ENCODE measurements around the gene ABCC4. TPM values are rescaled to one million over a fixed set of nuclear protein-coding genes. Genes with fewer than 3 reads are reported as not detected.

ABCC4 gene
- total and polyA plus RNA-seq, 10 donors: 1.4 to 21.0 (median 13.3) TPM

DNA sequence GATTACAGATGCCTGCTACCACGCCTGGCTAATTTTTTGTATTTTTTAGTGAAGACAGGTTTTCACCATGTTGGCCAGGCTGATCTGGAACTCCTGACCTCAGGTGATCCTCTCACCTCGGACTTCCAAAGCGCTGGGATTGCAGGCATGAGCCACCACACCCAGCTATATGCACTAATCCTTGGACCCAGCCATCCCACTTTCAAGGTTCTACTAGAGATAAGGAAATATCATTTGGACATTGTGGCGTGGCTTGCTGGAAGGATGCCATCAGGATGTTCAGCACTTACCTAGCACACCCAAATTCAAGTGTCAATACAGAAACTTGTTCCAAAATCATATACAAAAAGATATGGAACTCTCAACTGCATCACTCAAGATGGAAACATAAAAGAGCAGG is 136.4 kb downstream of the ABCC4 start:
- H3K27ac ChIP-seq: no peak overlapping the region
- no peaks in the 10 kb centered on the region for H3K9me3 ChIP-seq
- H3K27me3 ChIP-seq (replicated peaks in 1 of 7): no peaks in the 10 kb centered on the region
- no peak for DNase-seq
- TF ChIP-seq POLR2A (IDR thresholded peaks at IDR 0.05): no peak
- TF ChIP-seq POLR2AphosphoS5 (IDR thresholded peaks at IDR 0.05): no peak
- TF ChIP-seq, protein P1, sequence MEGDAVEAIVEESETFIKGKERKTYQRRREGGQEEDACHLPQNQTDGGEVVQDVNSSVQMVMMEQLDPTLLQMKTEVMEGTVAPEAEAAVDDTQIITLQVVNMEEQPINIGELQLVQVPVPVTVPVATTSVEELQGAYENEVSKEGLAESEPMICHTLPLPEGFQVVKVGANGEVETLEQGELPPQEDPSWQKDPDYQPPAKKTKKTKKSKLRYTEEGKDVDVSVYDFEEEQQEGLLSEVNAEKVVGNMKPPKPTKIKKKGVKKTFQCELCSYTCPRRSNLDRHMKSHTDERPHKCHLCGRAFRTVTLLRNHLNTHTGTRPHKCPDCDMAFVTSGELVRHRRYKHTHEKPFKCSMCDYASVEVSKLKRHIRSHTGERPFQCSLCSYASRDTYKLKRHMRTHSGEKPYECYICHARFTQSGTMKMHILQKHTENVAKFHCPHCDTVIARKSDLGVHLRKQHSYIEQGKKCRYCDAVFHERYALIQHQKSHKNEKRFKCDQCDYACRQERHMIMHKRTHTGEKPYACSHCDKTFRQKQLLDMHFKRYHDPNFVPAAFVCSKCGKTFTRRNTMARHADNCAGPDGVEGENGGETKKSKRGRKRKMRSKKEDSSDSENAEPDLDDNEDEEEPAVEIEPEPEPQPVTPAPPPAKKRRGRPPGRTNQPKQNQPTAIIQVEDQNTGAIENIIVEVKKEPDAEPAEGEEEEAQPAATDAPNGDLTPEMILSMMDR (IDR thresholded peaks at IDR 0.05 in 8 of 11, conservative IDR thresholded peaks at IDR 0.05 in 3 of 11): no peak
- WGBS, 5 donors: 79 to 88% (median 86%) methylated on average over 4 of the region's 4 CpGs
- no peaks in the 10 kb centered on the region for H3K4me1 ChIP-seq
- H3K36me3 ChIP-seq: peaks cover 0 to 87% (median 12%) of the 10 kb centered on the region in 6 donors
- intact Hi-C loops (cut with DNase I; ENCODE audit: low total_unique reads): no loop called here
- no peak overlapping the region for H3K4me3 ChIP-seq

DNA sequence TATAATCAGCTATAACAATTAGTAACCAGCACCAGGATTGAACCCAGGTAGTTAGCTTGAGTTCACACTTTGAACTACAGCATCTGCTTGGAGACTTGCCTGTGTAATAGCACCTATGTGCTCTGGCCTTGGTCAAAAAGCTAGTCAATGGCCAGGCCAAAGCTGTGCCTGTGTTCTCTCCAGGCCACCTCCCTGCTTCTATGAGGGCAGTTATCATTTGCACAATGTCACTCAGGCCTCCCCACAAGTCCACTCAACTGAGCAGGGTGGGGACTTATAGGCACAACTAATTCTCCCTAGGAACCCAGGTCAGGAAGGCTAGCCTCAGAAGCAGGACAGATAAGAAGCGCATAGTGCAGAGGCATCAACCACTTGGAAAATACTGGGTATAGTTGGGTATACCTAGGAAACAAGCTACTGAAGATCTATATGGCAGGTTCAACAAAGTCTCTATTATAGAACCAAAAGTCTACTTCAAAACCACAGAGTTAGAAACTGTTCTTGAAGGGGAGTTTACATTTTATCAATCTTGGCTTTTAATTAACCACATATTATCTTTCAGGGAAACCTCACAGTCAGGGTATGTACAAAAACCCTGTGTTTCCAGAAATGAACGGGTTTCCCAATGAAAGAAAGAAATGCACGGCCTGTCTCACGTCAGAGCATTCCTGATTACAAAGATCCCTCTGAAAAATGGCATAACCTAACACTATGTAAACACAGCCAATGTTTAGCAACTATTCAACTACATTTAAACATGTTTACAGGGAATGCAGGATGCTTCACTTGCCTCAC is 140.9 kb downstream of the ABCC4 start:
- H3K9me3 ChIP-seq: no peaks in the 10 kb centered on the region
- no peak overlapping the region for H3K4me3 ChIP-seq
- 85 to 90% (median 88%) methylated on average over 4 of the region's 4 CpGs for WGBS, 5 donors
- no peaks in the 10 kb centered on the region for H3K4me1 ChIP-seq
- no peak for TF ChIP-seq POLR2A (IDR thresholded peaks at IDR 0.05)
- TF ChIP-seq, protein P1 (IDR thresholded peaks at IDR 0.05 in 8 of 11, conservative IDR thresholded peaks at IDR 0.05 in 3 of 11): no peak
- TF ChIP-seq POLR2AphosphoS5 (IDR thresholded peaks at IDR 0.05): no peak
- H3K27me3 ChIP-seq (replicated peaks in 1 of 7): no peaks in the 10 kb centered on the region
- no peak for DNase-seq
- intact Hi-C loops (cut with DNase I; ENCODE audit: low total_unique reads): no loop called here
- H3K36me3 ChIP-seq: peaks cover 0 to 69% (median 6%) of the 10 kb centered on the region in 6 donors
- H3K27ac ChIP-seq: no peak overlapping the region

DNA sequence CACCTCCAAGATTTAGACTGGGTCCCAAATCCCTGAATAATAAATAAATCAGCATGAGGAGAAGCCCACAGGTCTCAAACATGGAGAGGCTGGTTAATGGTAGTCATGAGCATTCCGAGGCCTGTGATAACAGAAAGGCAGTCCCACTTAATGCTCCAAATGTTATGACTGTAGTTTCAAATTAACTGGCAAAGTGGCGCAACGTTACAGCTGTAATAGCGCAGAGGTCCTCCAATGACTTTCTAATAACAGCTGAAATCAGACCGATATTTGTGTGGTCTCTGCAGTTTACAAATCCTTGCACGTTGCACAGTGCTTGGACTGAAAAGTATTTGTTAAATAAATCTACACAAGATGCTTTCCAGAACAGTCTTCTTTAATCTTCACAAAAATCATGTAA is 141.8 kb downstream of the ABCC4 start:
- Histone ChIP-seq H3K9me3 (no peaks in the 10 kb centered on the region), H3K27ac (no peak overlapping the region), H3K36me3 (peaks cover 0 to 60% (median 6%) of the 10 kb centered on the region in 6 donors), H3K4me1 (no peaks in the 10 kb centered on the region), H3K27me3 (replicated peaks in 1 of 7) (no peaks in the 10 kb centered on the region), H3K4me3 (no peak overlapping the region)
- WGBS, 5 donors: 94 to 99% (median 97%) methylated on average over 6 of the region's 6 CpGs
- no peak for DNase-seq
- intact Hi-C loops (cut with DNase I; ENCODE audit: low total_unique reads): no loop called here
- TF ChIP-seq POLR2A (IDR thresholded peaks at IDR 0.05) (no peak), POLR2AphosphoS5 (IDR thresholded peaks at IDR 0.05) (no peak)
- TF ChIP-seq, protein P1 (IDR thresholded peaks at IDR 0.05 in 8 of 11, conservative IDR thresholded peaks at IDR 0.05 in 3 of 11): no peak

DNA sequence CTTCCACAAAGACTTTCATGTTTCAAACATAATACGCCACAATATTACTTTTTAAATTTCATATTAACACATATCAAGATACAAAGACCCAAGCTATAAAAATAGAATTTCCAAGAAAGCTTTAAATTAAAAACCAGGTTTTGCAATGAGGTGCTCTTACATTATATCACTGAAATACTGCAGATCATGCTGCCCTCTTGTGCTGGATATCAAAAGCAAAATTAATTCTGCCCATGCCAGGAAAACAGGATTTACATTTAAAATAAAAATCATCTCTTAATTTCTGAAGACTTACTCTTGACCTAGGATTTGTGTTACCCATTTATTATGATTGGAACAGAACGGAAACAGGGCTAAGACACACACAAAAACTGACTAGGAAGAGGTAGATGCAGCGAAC is 145.0 kb downstream of the ABCC4 start:
- Histone ChIP-seq H3K27me3 (replicated peaks in 1 of 7) (no peaks in the 10 kb centered on the region), H3K36me3 (peaks cover 0 to 32% (median 2%) of the 10 kb centered on the region in 6 donors), H3K9me3 (no peaks in the 10 kb centered on the region), H3K27ac (no peak overlapping the region), H3K4me3 (no peak overlapping the region), H3K4me1 (no peaks in the 10 kb centered on the region)
- WGBS, 5 donors: 92 to 97% (median 95%) methylated on average over 3 of the region's 3 CpGs
- TF ChIP-seq, protein P1 (IDR thresholded peaks at IDR 0.05 in 8 of 11, conservative IDR thresholded peaks at IDR 0.05 in 3 of 11): no peak
- TF ChIP-seq POLR2A (IDR thresholded peaks at IDR 0.05) (no peak), POLR2AphosphoS5 (IDR thresholded peaks at IDR 0.05) (no peak)
- DNase-seq: no peak
- intact Hi-C loops (cut with DNase I; ENCODE audit: low total_unique reads): no loop called here

All from spleen (tissue), 11 donors.